IPS-18a (cell line): ENCODE measurements around the gene HARBI1.
A peak's percentile ranks its signal among the peaks of the same experiment; 100 is the strongest.

Experiments used
- H3K27ac ChIP-seq: one replicate; pipeline ENCODE4 v1.5.1; 2013; ENCODE audit warnings: low read length
- H3K27me3 ChIP-seq: one replicate; pipeline ENCODE4 v1.6.1; 2013; ENCODE audit warnings: mild to moderate bottlenecking, low read length; ENCODE audit not compliant: control insufficient read depth, insufficient read depth
- H3K36me3 ChIP-seq: one replicate; pipeline ENCODE4 v1.6.1; 2013; ENCODE audit warnings: low read depth, low read length; ENCODE audit not compliant: control insufficient read depth
- H3K4me1 ChIP-seq: one replicate; pipeline ENCODE4 v1.6.1; 2013; ENCODE audit warnings: low read depth, low read length; ENCODE audit not compliant: control insufficient read depth
- H3K4me3 ChIP-seq: one replicate; pipeline ENCODE4 v1.5.1; 2013; ENCODE audit warnings: low read length
- H3K9ac ChIP-seq: one replicate; pipeline ENCODE4 v1.6.1; 2013; ENCODE audit warnings: mild to moderate bottlenecking, low read length, moderate library complexity
- H3K9me3 ChIP-seq: one replicate; pipeline ENCODE4 v1.6.1; 2013; ENCODE audit warnings: low read depth, low read length; ENCODE audit not compliant: control insufficient read depth

The HARBI1 gene

DNA sequence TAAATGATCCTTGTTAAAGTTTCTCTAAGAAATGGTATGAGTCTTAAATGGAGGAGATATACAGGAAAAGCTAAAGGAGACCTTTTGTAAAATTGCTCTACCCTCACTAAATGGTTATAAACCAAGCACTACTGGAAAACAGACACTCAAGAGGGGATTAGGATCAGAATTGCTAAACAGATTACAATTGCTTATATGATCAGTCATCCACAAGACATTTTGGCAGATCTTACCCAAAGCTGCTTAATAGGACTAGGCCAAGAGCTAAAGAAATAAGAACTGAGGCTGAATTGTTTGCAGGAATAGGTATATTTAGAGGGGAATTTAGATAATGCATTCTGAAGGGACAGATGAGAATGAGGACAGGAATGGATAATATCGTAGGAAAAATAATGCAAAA, 9.5 kb downstream of the HARBI1 start:
- H3K4me1 ChIP-seq: no peaks in the 10 kb centered on the region
- H3K27ac ChIP-seq: no peak overlapping the region

GRCh38 chr11:46604796-46605195, 12.2 kb downstream of the HARBI1 start:
- H3K27ac ChIP-seq: no peak overlapping the region
- no peaks in the 10 kb centered on the region for H3K9me3 ChIP-seq
- H3K27me3 ChIP-seq: no peaks in the 10 kb centered on the region
- no peaks in the 10 kb centered on the region for H3K36me3 ChIP-seq
- H3K4me1 ChIP-seq: no peaks in the 10 kb centered on the region
- H3K4me3 ChIP-seq: no peak overlapping the region
- no peak overlapping the region for H3K9ac ChIP-seq

More for the DNA sequence above, 9.5 kb downstream of the HARBI1 start:
- no peaks in the 10 kb centered on the region for H3K9me3 ChIP-seq
- no peak overlapping the region for H3K9ac ChIP-seq
- no peak overlapping the region for H3K4me3 ChIP-seq
- no peaks in the 10 kb centered on the region for H3K27me3 ChIP-seq
- H3K36me3 ChIP-seq: no peaks in the 10 kb centered on the region

DNA sequence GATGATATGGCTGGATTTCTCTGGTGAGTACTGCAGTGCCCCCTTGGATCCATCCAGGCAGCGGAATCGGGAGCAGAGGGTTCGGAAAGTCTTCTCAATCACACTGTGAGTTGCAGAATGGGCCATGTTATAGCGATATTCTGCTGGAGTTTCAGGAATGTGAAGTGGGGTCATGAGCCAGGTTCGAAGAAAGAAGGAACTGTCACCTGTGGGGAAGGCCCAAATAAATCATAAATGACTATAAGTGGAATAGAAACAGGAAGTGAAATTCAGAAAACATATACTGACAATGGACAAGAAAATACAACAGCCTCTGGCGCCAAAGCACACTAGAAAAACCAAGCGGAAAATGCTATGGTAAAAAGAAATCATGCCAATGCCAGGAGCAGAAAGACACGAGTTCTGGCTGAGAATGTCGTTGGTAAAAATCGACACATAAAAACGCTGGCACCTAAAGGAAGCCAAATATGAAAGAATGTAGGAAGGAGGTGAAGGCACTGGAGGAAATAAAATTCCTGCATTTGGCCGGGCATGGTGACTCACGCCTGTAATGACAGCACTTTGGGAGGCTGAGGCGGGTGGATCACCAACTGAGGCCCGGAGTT, 13.2 kb downstream of the HARBI1 start:
- H3K36me3 ChIP-seq: no peaks in the 10 kb centered on the region
- H3K4me1 ChIP-seq: no peaks in the 10 kb centered on the region
- no peak overlapping the region for H3K27ac ChIP-seq
- no peak overlapping the region for H3K9ac ChIP-seq
- H3K4me3 ChIP-seq: no peak overlapping the region
- no peaks in the 10 kb centered on the region for H3K27me3 ChIP-seq
- H3K9me3 ChIP-seq: no peaks in the 10 kb centered on the region

DNA sequence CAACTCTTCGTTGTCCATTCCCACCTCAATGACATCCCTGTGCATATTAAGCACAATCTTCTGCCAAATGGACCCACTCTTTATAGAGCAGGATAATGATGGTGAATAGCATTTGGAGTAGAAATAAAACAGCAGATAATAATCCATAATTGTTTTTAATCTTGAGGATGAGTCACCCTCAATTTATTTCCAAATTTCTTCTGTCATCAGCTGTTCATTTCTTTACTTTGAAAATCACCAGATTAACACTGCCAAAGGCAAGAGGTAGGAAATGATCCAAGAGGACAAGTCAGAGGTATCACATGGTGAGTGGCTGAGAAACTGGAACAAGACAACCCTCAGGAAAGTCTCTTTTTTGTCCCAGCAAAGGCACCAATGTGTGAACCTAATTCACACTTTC, 15.9 kb downstream of the HARBI1 start:
- H3K27me3 ChIP-seq: no peaks in the 10 kb centered on the region
- no peak overlapping the region for H3K9ac ChIP-seq
- H3K4me3 ChIP-seq: no peak overlapping the region
- H3K9me3 ChIP-seq: no peaks in the 10 kb centered on the region
- no peak overlapping the region for H3K27ac ChIP-seq
- no peaks in the 10 kb centered on the region for H3K4me1 ChIP-seq
- no peaks in the 10 kb centered on the region for H3K36me3 ChIP-seq

DNA sequence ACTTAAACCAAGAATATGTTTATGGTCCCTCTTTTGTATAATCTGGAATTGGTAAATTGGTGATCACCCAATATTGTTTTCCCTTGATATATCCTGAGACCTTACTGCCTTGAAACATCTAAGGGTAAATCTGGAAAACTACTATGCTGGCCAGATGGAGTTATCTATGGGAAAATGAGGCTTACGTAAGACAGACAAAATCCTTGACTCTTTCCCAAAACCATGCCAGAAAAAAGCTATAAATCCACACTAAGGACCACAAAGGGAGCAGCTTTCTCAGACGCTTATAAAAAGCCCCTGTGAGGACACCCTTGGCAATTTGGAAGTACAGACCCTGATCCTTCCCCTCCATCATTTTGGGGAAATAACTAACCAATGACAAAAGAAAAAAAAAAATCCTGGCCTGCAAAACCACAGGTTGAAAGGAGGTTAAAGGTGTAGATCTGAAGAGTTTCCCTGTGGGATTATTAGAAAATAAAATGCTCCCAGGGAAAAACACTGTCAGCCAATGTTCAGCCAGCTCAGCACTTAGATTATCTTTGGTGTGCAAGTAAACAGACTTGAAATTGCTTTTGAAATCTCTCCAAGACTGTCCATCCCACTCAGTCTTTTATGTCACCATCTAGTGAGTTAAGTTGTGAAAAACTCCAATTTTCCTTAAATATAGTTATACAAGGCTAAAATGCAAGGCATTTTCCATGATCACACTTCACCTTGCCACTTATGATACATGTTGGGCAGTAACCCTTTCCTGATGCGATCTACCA, 16.6 kb downstream of the HARBI1 start:
- Histone ChIP-seq H3K4me1 (no peaks in the 10 kb centered on the region), H3K9me3 (no peaks in the 10 kb centered on the region), H3K4me3 (no peak overlapping the region), H3K36me3 (no peaks in the 10 kb centered on the region), H3K27me3 (no peaks in the 10 kb centered on the region), H3K27ac (no peak overlapping the region), H3K9ac (no peak overlapping the region)

DNA sequence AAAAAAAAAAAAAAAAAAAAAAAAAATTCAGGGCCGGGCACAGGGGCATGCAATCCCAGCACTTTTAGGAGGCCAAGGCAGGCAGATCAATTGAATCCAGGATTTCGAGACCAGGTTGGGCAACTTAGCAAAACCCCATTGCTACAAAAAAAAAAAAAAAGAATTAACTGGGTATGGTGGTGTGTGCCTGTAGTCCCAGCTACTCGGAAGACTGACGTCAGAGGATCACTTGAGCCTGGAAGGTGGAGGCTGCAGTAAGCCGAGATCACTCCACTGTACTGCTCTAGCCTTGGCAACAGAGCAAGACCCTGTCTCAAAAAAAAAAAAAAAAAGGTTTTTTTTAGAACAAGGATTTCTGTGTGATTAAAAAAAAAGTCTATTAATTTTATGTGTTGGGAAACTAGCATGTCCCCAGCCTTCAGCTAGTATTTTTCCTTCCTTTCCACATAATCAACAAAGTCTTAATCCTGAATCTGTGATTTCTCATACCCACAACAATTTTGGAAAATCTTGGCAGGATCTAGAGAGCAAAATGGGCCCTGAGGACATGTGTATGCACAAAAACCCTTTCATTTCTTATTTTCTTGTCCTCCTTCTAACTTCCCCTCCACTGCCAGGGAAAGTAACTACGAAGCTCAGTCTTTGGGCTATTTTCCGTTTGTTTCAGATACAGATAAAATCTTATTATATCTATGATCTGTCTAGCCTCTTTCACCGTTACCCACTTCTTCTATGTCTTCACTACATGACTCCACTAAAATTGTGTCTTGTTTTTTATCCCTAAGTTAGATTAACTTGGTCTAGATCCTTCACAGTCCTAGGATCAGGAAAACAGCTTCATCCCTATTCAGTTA, 17.5 kb downstream of the HARBI1 start:
- no peak overlapping the region for H3K27ac ChIP-seq
- H3K4me3 ChIP-seq: no peak overlapping the region
- no peaks in the 10 kb centered on the region for H3K4me1 ChIP-seq
- no peaks in the 10 kb centered on the region for H3K27me3 ChIP-seq
- H3K36me3 ChIP-seq: no peaks in the 10 kb centered on the region
- no peaks in the 10 kb centered on the region for H3K9me3 ChIP-seq
- H3K9ac ChIP-seq: no peak overlapping the region

- Histone ChIP-seq H3K27me3 (no peaks in the 10 kb centered on the region), H3K4me1 (peaks cover 9% of the 10 kb centered on the region), H3K4me3 (no peak overlapping the region), H3K9me3 (no peaks in the 10 kb centered on the region), H3K9ac (no peak overlapping the region), H3K36me3 (no peaks in the 10 kb centered on the region), H3K27ac (no peak overlapping the region)
Measured at GRCh38 chr11:46597609-46598219, 19.3 kb downstream of the HARBI1 start.

GRCh38 chr11:46597155-46597554, 19.9 kb downstream of the HARBI1 start:
- Histone ChIP-seq H3K9me3 (no peaks in the 10 kb centered on the region), H3K4me1 (peaks cover 10% of the 10 kb centered on the region), H3K4me3 (no peak overlapping the region), H3K36me3 (no peaks in the 10 kb centered on the region), H3K27ac (no peak overlapping the region), H3K27me3 (no peaks in the 10 kb centered on the region), H3K9ac (no peak overlapping the region)

- no peak overlapping the region for H3K4me3 ChIP-seq
- no peaks in the 10 kb centered on the region for H3K27me3 ChIP-seq
- no peaks in the 10 kb centered on the region for H3K36me3 ChIP-seq
- no peak overlapping the region for H3K27ac ChIP-seq
- no peak overlapping the region for H3K9ac ChIP-seq
- peaks cover 10% of the 10 kb centered on the region for H3K4me1 ChIP-seq
- no peaks in the 10 kb centered on the region for H3K9me3 ChIP-seq
Measured at GRCh38 chr11:46594785-46595184, 22.2 kb downstream of the HARBI1 start.

- Histone ChIP-seq H3K27ac (peak overlapping the region; percentile 36), H3K36me3 (no peaks in the 10 kb centered on the region), H3K4me1 (peaks cover 10% of the 10 kb centered on the region), H3K27me3 (no peaks in the 10 kb centered on the region), H3K9ac (peak overlapping the region; percentile 82), H3K9me3 (no peaks in the 10 kb centered on the region), H3K4me3 (peak overlapping the region; percentile 98)
Measured at GRCh38 chr11:46594374-46594700, 22.7 kb downstream of the HARBI1 start.

DNA sequence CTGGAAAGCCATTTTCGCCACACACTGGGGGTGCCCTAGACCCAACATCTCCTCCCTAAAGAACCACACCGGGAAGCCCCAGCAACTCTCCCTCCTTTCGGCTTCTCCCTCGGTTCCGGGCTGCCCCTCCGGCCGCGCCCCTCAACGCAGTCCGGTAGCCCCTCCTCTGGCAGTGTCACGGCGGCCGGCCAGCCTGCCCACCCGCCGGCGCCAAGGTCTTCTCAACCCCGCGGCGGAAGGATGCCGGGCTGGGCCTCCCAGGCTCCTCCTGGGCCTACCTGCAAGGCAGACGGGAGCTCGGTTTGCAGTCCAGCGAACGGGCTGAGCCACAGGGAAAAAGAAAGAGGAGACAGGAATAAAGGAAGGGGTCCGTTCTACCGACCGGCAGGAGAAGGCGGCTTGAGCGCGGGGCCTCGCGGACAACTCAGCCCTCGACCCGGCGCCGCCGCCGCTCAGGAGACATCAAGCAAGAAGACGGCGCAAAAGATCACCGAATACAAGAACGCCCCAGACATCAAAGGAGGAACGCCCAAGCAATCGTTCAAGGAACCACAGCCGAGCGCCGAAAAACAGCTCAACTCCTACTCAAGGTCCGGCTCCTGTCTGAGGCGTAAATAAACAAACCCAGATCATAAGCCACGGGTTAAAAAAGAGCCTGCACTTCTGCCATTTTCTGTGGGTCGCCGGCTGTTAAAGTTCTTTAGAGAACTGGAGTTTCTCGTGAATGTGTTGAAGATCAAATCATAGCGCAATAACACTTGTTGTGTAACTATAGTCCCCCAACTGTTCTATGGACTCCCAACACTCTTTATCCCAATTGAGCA, 23.3 kb downstream of the HARBI1 start, which contains the start of gene AMBRA1:
TSS of gene AMBRA1 (minus strand) at position 474 of the 824 bp plus-strand sequence. CDS start 45,643 bp downstream, outside the sequence.
- Histone ChIP-seq H3K9me3 (no peaks in the 10 kb centered on the region), H3K9ac (peak within 1 kb of the TSS; percentile 82), H3K4me3 (peak within 1 kb of the TSS; percentile 98), H3K27ac (peak within 1 kb of the TSS; percentile 42), H3K4me1 (peaks cover 10% of the 10 kb centered on the region), H3K36me3 (no peaks in the 10 kb centered on the region), H3K27me3 (no peaks in the 10 kb centered on the region)
